H9 (cell line): Measurements from ENCODE around the gene NSG1. TPM values are rescaled to one million over a fixed set of nuclear protein-coding genes. Genes with fewer than 3 reads are reported as not detected.
"Not testable (repeated sequence)": the region's sequence is repeated elsewhere in the genome, so short reads cannot be mapped to it uniquely, and the experiment has no call there.

Experiments
- DNase-seq: peaks from one replicate; pipeline ENCODE4 v3.0.0-alpha.2; 2017
- H2AFZ ChIP-seq: one replicate; pipeline ENCODE4 v1.6.1; 2013; ENCODE audit warnings: mild to moderate bottlenecking, low read length, control low read depth, moderate library complexity
- H2AK5ac ChIP-seq: 2 replicates; pipeline ENCODE4 v1.6.1; 2013; ENCODE audit warnings: low read length, control low read depth, mixed read lengths; ENCODE audit not compliant: insufficient read length
- H2BK120ac ChIP-seq: one replicate; pipeline ENCODE4 v1.6.1; 2013; ENCODE audit warnings: low read depth, mild to moderate bottlenecking, low read length, control low read depth, inconsistent platforms; ENCODE audit not compliant: poor library complexity, severe bottlenecking
- H2BK12ac ChIP-seq: 2 replicates; pipeline ENCODE4 v1.6.1; 2013; ENCODE audit warnings: low read length, control low read depth, mixed read lengths, low read depth; ENCODE audit not compliant: insufficient read length
- H2BK15ac ChIP-seq: 2 replicates; pipeline ENCODE4 v1.6.1; 2013; ENCODE audit warnings: low read depth, low read length, control low read depth
- H2BK20ac ChIP-seq: one replicate; pipeline ENCODE4 v1.6.1; 2013; ENCODE audit warnings: low read depth, mild to moderate bottlenecking, low read length, control low read depth, inconsistent platforms; ENCODE audit not compliant: poor library complexity, severe bottlenecking
- H2BK5ac ChIP-seq: 2 replicates; pipeline ENCODE4 v1.6.1; 2013; ENCODE audit warnings: low read length, control low read depth, mixed read lengths; ENCODE audit not compliant: insufficient read length
- H3K14ac ChIP-seq: 2 replicates; pipeline ENCODE4 v1.6.1; 2013; ENCODE audit warnings: low read length, control low read depth; ENCODE audit not compliant: insufficient read depth
- H3K18ac ChIP-seq: 2 replicates; pipeline ENCODE4 v1.6.1; 2013; ENCODE audit warnings: low read depth, mild to moderate bottlenecking, mixed read lengths, low read length, control low read depth; ENCODE audit not compliant: insufficient read length
- H3K23ac ChIP-seq: 2 replicates; pipeline ENCODE4 v1.6.1; 2013; ENCODE audit warnings: low read length, control low read depth, mixed read lengths, low read depth; ENCODE audit not compliant: insufficient read length
- H3K23me2 ChIP-seq: 2 replicates; pipeline ENCODE4 v1.6.1; 2013; ENCODE audit warnings: low read depth, mild to moderate bottlenecking, mixed read lengths, low read length, control low read depth; ENCODE audit not compliant: insufficient read length, poor library complexity, severe bottlenecking
- H3K27ac ChIP-seq: 2 replicates; pipeline ENCODE4 v1.5.1; 2013; ENCODE audit warnings: low read length, control low read depth, mixed read lengths, low read depth; ENCODE audit not compliant: insufficient read length
- H3K27me3 ChIP-seq: 2 replicates; pipeline ENCODE4 v1.6.1; 2013; ENCODE audit warnings: low read length, control low read depth, inconsistent platforms; ENCODE audit not compliant: insufficient read depth
- H3K4ac ChIP-seq: 2 replicates; pipeline ENCODE4 v1.6.1; 2013; ENCODE audit warnings: low read depth, mild to moderate bottlenecking, control low read depth, inconsistent platforms, low read length, moderate library complexity
- H3K4me1 ChIP-seq: 2 replicates; pipeline ENCODE4 v1.6.1; 2013; ENCODE audit warnings: low read length, control low read depth, inconsistent platforms; ENCODE audit not compliant: insufficient read depth
- H3K4me2 ChIP-seq: 2 replicates; pipeline ENCODE4 v1.6.1; 2013; ENCODE audit warnings: low read length, control low read depth, mixed read lengths; ENCODE audit not compliant: insufficient read length, insufficient read depth
- H3K56ac ChIP-seq: 2 replicates; pipeline ENCODE4 v1.6.1; 2013; ENCODE audit warnings: low read depth, mild to moderate bottlenecking, mixed read lengths, low read length, control low read depth; ENCODE audit not compliant: insufficient read length
- H3K79me1 ChIP-seq: 2 replicates; pipeline ENCODE4 v1.6.1; 2013; ENCODE audit warnings: low read depth, mild to moderate bottlenecking, moderate library complexity, low read length, control low read depth, inconsistent platforms; ENCODE audit not compliant: insufficient read depth, poor library complexity, severe bottlenecking
- H3K79me2 ChIP-seq: 2 replicates; pipeline ENCODE4 v1.6.1; 2013; ENCODE audit warnings: low read length, control low read depth, inconsistent platforms; ENCODE audit not compliant: insufficient read depth
- H3K9ac ChIP-seq: 2 replicates; pipeline ENCODE4 v1.6.1; 2013; ENCODE audit warnings: low read length, control low read depth, mixed read lengths; ENCODE audit not compliant: insufficient read length; ENCODE audit errors: extremely low read depth
- H3K9me3 ChIP-seq: one replicate; pipeline ENCODE4 v1.6.1; 2013; ENCODE audit warnings: low read depth, low read length, inconsistent platforms; ENCODE audit not compliant: control insufficient read depth
- H3T11ph ChIP-seq: one replicate; pipeline ENCODE4 v1.6.1; 2013; ENCODE audit warnings: mild to moderate bottlenecking, low read length, control low read depth, inconsistent platforms
- H4K20me1 ChIP-seq: one replicate; pipeline ENCODE4 v1.6.1; 2013; ENCODE audit not compliant: control insufficient read depth, insufficient read length, insufficient read depth
- H4K5ac ChIP-seq: 2 replicates; pipeline ENCODE4 v1.6.1; 2013; ENCODE audit warnings: low read depth, mild to moderate bottlenecking, mixed read lengths, low read length, control low read depth; ENCODE audit not compliant: insufficient read length
- H4K8ac ChIP-seq: replicated peaks from 2 replicates; pipeline ENCODE4 v1.6.1; 2013; ENCODE audit warnings: low read length, control low read depth, mixed read lengths, low read depth; ENCODE audit not compliant: insufficient read length
- H4K91ac ChIP-seq: 2 replicates; pipeline ENCODE4 v1.6.1; 2013; ENCODE audit warnings: low read depth, mild to moderate bottlenecking, moderate library complexity, mixed read lengths, low read length, control low read depth; ENCODE audit not compliant: insufficient read length
- H3K27ac Mint-ChIP-seq, 3 experiments: 2 replicates in 2 of 3; 3 replicates in 1 of 3; pipeline ENCODE4 v1.8.0; 2020 to 2021; ENCODE audit warnings: mixed read lengths in 3 of 3, mild to moderate bottlenecking in 1 of 3, moderate library complexity in 1 of 3
- H3K27me3 Mint-ChIP-seq: 2 replicates; pipeline ENCODE4 v1.8.0; 2021; ENCODE audit warnings: low read depth, mild to moderate bottlenecking, moderate library complexity, mixed read lengths
- H3K36me3 Mint-ChIP-seq, 3 experiments: 2 replicates in 2 of 3; 3 replicates in 1 of 3; pipeline ENCODE4 v1.8.0; 2020 to 2021; ENCODE audit warnings: low read depth in 3 of 3, mixed read lengths in 3 of 3; ENCODE audit not compliant: insufficient read depth in 1 of 3
- H3K4me1 Mint-ChIP-seq, 2 experiments: 2 replicates each; pipeline ENCODE4 v1.8.0; 2020; ENCODE audit warnings: mixed read lengths in 2 of 2
- H3K4me3 Mint-ChIP-seq, 2 experiments: 2 replicates in 1 of 2; 3 replicates in 1 of 2; pipeline ENCODE4 v1.8.0; 2020 to 2021; ENCODE audit warnings: mild to moderate bottlenecking in 2 of 2, mixed read lengths in 2 of 2, moderate library complexity in 1 of 2
- H3K9me3 Mint-ChIP-seq, 2 experiments: 2 replicates in 1 of 2; 3 replicates in 1 of 2; pipeline ENCODE4 v1.8.0; 2020; ENCODE audit warnings: mild to moderate bottlenecking in 2 of 2, mixed read lengths in 2 of 2, moderate library complexity in 1 of 2
- WGBS: extraction: QIAGEN DNeasy Blood & Tissue Kit; methylation state at CpG from one replicate; pipeline ENCODE4 v1.1.7; 2013; ENCODE audit warnings: missing lambda C conversion rate, low lambda C conversion rate, mixed read lengths; ENCODE audit not compliant: insufficient read length; ENCODE audit errors: extremely low coverage; 5-methylcytosine and 5-hydroxymethylcytosine counted together
- total RNA-seq: library from RNA; stranded (reverse); gene quantifications from 2 replicates; pipeline ENCODE4 v1.2.1, GENCODE V29; 2021
- TF ChIP-seq, protein P1 (sequence below): fragments of 200-600 bp; sonication (generic); conservative IDR thresholded peaks from 3 replicates; pipeline ENCODE4 v1.8.0; 2021; ENCODE audit warnings: antibody characterized with exemption, mild to moderate bottlenecking

The NSG1 gene
- total RNA-seq, 1 experiment from 2014 or later = 9.3 TPM

DNA sequence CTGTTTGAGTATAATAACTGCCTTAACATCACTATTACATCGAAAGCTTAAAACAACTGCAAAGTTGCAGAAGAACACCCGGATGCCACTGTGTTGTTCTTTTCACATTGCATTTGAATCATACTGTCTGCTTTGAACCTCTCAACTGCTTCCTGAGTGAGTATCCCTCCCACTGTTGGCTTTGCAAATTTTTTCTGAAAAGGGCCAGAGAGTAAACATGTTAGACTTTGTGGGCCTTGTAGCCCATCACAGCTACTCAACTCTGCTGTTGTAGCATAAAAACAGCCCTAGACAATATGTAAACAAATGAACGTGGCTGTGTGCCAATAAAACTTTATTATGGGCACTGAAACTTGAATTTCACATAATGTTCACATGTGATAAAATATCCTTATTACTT is 76.1 kb downstream of the NSG1 start:
- Histone ChIP-seq H2BK120ac (no peak overlapping the region), H4K5ac (no peak overlapping the region), H4K91ac (no peak overlapping the region), H3T11ph (no peak overlapping the region), H3K79me2 (no peaks in the 10 kb centered on the region), H2BK5ac (no peak overlapping the region), H3K56ac (no peak overlapping the region), H2AK5ac (no peak overlapping the region), H3K23ac (no peak overlapping the region), H3K27ac (peak overlapping the region; percentile 22), H3K9me3 (no peaks in the 10 kb centered on the region), H2BK20ac (no peak overlapping the region), H3K14ac (no peak overlapping the region), H4K20me1 (no peaks in the 10 kb centered on the region), H3K27me3 (no peaks in the 10 kb centered on the region), H3K4me1 (peaks cover 13% of the 10 kb centered on the region; the same call in 1 of the 2 replicates), H3K4ac (no peak overlapping the region), H4K8ac (no peak overlapping the region), H2BK15ac (no peak overlapping the region), H3K79me1 (no peaks in the 10 kb centered on the region), H3K9ac (no peak overlapping the region), H3K18ac (no peak overlapping the region), H3K4me2 (peak overlapping the region; percentile 17), H2AFZ (no peak overlapping the region), H3K23me2 (no peaks in the 10 kb centered on the region), H2BK12ac (no peak overlapping the region)
- Mint-ChIP-seq H3K27me3 (no peaks in the 10 kb centered on the region; the same call in 1 of the 2 replicates), H3K4me1 (peaks cover 30 to 37% of the 10 kb centered on the region in 2 experiments), H3K36me3 (peaks cover 23 to 29% (median 29%) of the 10 kb centered on the region in 3 experiments), H3K4me3 (no peak overlapping the region), H3K27ac (peak overlapping the region in 1 of 3 experiments; percentile 49; a peak in 1 of 7 replicates), H3K9me3 (peaks cover 2 to 4% of the 10 kb centered on the region in 2 experiments; a peak in 3 of 5 replicates)
- no peak for DNase-seq
- TF ChIP-seq, protein P1, sequence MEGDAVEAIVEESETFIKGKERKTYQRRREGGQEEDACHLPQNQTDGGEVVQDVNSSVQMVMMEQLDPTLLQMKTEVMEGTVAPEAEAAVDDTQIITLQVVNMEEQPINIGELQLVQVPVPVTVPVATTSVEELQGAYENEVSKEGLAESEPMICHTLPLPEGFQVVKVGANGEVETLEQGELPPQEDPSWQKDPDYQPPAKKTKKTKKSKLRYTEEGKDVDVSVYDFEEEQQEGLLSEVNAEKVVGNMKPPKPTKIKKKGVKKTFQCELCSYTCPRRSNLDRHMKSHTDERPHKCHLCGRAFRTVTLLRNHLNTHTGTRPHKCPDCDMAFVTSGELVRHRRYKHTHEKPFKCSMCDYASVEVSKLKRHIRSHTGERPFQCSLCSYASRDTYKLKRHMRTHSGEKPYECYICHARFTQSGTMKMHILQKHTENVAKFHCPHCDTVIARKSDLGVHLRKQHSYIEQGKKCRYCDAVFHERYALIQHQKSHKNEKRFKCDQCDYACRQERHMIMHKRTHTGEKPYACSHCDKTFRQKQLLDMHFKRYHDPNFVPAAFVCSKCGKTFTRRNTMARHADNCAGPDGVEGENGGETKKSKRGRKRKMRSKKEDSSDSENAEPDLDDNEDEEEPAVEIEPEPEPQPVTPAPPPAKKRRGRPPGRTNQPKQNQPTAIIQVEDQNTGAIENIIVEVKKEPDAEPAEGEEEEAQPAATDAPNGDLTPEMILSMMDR = no peak
- WGBS = no CpG with 5 or more reads among the region's 3 CpGs

DNA sequence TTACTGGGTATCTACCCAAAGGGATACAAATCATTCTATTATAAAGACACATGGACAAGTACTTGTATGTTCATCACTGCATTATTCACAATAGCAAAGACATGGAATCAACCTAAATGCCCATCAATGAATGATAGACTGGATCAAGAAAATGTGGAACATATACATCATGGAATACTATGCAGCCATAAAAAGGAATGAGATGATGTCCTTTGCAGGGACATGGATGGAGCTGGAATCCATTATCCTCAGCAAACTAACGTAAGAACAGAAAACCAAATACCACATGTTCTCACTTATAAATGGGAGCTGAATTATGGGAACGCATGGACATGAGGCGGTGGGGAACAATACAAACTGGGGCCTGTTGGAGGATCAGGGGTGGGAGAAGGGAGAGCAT is 78.3 kb downstream of the NSG1 start:
- not testable (repeated sequence) for H3K56ac ChIP-seq
- WGBS = no CpG with 5 or more reads among the region's 3 CpGs
- peaks cover 26 to 34% (median 33%) of the 10 kb centered on the region in 3 experiments for H3K36me3 Mint-ChIP-seq

More for the DNA sequence above, 78.3 kb downstream of the NSG1 start:
- not testable (repeated sequence) for H3K27me3 Mint-ChIP-seq, H3K9me3 ChIP-seq, H2AFZ ChIP-seq, H4K91ac ChIP-seq, H2BK5ac ChIP-seq, H3K4me2 ChIP-seq, H3K23ac ChIP-seq, H3K4me3 Mint-ChIP-seq, DNase-seq, H2AK5ac ChIP-seq, H3K27ac ChIP-seq, H3K9me3 Mint-ChIP-seq, H3K4ac ChIP-seq, H4K8ac ChIP-seq, H4K5ac ChIP-seq, H3K23me2 ChIP-seq, H2BK12ac ChIP-seq, H3K27ac Mint-ChIP-seq, H2BK20ac ChIP-seq, H2BK15ac ChIP-seq, H3K79me1 ChIP-seq, H3K9ac ChIP-seq, H3K18ac ChIP-seq, H3K4me1 ChIP-seq, H4K20me1 ChIP-seq, H3T11ph ChIP-seq, H3K79me2 ChIP-seq, H2BK120ac ChIP-seq, H3K14ac ChIP-seq, H3K27me3 ChIP-seq
- H3K4me1 Mint-ChIP-seq = peaks cover 16 to 20% of the 10 kb centered on the region in 2 experiments
